Measurements from ENCODE around the gene LAMA1.

DNA sequence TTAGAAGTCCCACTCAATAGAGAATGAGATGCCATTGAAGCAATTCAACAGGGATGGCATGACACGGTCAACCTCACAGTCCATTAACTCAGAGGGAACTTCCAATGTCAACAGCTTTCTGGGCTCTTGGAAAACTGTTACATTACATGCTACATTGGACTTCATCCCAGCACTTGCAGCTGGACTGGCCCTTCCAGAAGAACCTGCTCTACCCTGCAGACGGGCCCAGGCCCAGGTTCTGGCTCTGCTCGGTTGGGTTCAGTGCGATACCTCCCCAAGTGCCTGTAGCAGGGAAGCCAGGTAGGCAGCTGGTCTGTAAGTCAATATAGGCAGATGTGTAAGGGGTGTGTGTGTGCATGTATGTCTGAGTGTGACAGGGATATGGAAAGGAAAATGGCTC lies 12.9 kb downstream of the LAMA1 start:
- TF ChIP-seq, protein P1, sequence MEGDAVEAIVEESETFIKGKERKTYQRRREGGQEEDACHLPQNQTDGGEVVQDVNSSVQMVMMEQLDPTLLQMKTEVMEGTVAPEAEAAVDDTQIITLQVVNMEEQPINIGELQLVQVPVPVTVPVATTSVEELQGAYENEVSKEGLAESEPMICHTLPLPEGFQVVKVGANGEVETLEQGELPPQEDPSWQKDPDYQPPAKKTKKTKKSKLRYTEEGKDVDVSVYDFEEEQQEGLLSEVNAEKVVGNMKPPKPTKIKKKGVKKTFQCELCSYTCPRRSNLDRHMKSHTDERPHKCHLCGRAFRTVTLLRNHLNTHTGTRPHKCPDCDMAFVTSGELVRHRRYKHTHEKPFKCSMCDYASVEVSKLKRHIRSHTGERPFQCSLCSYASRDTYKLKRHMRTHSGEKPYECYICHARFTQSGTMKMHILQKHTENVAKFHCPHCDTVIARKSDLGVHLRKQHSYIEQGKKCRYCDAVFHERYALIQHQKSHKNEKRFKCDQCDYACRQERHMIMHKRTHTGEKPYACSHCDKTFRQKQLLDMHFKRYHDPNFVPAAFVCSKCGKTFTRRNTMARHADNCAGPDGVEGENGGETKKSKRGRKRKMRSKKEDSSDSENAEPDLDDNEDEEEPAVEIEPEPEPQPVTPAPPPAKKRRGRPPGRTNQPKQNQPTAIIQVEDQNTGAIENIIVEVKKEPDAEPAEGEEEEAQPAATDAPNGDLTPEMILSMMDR (conservative IDR thresholded peaks at IDR 0.05) = no peak
- TF ChIP-seq EZH2 (IDR thresholded peaks at IDR 0.05; ENCODE audit: low read depth) = no peak
